Measurements from ENCODE around the gene MLC1.

GRCh38 chr22:50072714-50073538 lies 12.3 kb downstream of the MLC1 start:
- TF ChIP-seq CTCF (IDR thresholded peaks at IDR 0.05) (no peak), ZFX (IDR thresholded peaks at IDR 0.05; ENCODE audit: borderline replicate concordance) (no peak)
